ENCODE data around the gene MRPL27. TPM values are rescaled to one million over a fixed set of nuclear protein-coding genes. Genes with fewer than 3 reads are reported as not detected.

The MRPL27 gene
- 90.5 and 97.3 TPM in 2 replicates for total RNA-seq

DNA sequence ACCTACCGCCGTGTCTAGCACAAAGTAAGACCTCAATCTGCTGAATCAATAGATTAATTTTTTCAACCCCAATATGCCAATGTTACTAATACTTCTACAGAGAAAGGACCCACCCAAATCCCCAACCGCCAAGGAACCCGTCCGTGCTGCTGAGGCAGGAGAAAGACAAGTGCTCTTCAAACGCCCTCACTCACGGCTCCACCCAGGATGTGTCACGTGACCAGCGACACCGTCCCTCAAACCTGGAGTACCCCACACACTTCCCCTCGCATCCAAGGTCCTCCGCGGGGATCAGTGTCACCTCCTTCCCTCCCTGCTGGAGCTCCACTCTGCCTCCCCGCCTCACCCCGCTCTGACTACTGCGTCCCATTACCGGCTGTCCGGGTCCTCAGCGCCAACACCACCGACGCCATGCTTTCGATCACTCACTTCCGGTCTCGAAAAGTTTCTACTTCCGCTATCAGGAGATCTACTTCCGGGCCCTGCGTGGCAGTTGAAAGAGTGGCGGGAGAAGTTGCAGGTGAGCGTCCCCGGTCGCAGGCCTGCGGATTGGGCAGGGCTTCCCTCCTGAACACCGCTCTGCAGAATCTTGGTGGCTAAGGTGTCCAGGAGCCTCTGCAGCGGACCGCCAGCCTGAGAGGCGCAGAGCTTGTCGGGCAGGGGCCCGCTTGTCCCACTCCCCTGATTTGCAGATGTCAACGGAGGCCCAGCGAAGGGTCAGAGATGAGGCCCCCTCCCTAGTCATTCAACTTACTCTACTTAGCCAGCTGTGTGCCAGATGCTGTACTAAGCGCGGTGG, at the start of gene MRPL27, which contains the start of gene EME1:
MRPL27 (minus strand) TSS at position 427 of the 799 bp plus-strand sequence; CDS start at position 413, 14 bp downstream.
EME1 (plus strand) TSS at position 472 of the 799 bp plus-strand sequence. CDS start 1,980 bp downstream, outside the sequence.

DNA sequence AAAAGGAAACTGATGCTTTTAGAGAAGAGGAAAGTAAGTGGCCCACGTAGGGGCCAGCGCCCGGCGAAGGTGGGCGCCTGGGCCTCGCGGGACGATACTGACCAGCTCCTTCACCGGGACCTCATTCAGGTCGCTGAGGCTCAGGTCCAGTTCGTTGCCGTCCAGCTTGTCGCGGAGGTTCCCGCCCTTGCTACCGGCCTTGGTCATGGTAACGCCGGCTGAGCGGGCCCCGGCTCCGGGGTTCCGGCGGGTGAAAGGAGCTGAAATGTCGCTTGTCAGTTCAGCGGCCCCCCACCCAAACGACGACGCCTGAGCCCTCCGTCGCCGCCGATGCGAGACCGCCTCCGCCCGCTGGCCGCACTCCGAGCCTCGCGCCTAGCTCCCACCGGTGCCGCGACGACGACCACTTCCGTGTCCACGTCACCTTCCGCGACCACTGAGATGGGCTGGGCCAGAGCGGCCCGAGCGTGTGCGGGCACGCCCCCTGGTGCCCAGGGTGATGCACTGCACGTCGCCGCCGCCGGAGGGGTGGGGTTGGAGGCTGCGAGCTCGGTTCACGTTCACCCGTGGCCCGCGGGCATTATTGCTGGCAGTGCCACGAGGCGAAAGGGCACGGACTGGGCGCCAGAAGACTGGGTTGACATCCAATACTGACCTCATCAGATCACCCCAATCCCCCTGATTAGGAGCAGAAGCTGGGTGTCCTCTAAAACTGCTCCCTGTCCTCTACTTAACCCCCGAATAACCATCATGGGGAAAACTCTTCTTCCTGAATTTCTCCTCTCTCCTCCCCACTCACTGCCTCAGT, 24.3 kb upstream of the MRPL27 start, which contains the start of gene LRRC59:
LRRC59 (minus strand) TSS at position 413 of the 808 bp plus-strand sequence; CDS start at position 207, 206 bp downstream.

GRCh38 chr17:50345432-50346312, 27.3 kb downstream of the MRPL27 start, which contains the start of gene XYLT2:
Gene XYLT2 (plus strand): TSS chr17:50346126. CDS start chr17:50346141, 15 bp downstream.

Other genes starting within 250 kb of the MRPL27 start
- gene SAMD14, start 243.0 kb downstream of the MRPL27 start, total RNA-seq = 0.21 TPM in 1 of 2 replicates, not detected in the other
- gene PPP1R9B, start 222.5 kb downstream of the MRPL27 start, total RNA-seq = 27.6 and 36.3 TPM in 2 replicates
- 0.21 TPM in 1 of 2 replicates, not detected in the other for gene SGCA, start 207.2 kb downstream of the MRPL27 start, total RNA-seq
- gene COL1A1, start 171.6 kb downstream of the MRPL27 start, total RNA-seq = 109 and 112 TPM in 2 replicates
- 5.6 and 7.5 TPM in 2 replicates for gene TMEM92, start 98.7 kb downstream of the MRPL27 start, total RNA-seq
- gene XYLT2, start 27.1 kb downstream of the MRPL27 start, total RNA-seq = 43.9 and 59.2 TPM in 2 replicates
- gene EME1, start within 50 bp of the MRPL27 start, total RNA-seq = 4.9 and 5.6 TPM in 2 replicates
- gene LRRC59, start 24.3 kb upstream of the MRPL27 start, total RNA-seq = 161 and 163 TPM in 2 replicates
- 23.7 and 46.3 TPM in 2 replicates for gene ACSF2, start 53.0 kb upstream of the MRPL27 start, total RNA-seq
- gene CHAD, start 95.7 kb upstream of the MRPL27 start, total RNA-seq = not detected in 2 replicates
- gene RSAD1, start 105.7 kb upstream of the MRPL27 start, total RNA-seq = 12.8 and 15.0 TPM in 2 replicates
- gene MYCBPAP, start 135.3 kb upstream of the MRPL27 start, total RNA-seq = 0.60 TPM in 1 of 2 replicates, not detected in the other
- 30.8 and 61.9 TPM in 2 replicates for gene EPN3, start 159.6 kb upstream of the MRPL27 start, total RNA-seq
- 34.8 and 35.6 TPM in 2 replicates for gene SPATA20, start 174.0 kb upstream of the MRPL27 start, total RNA-seq
- 0.05 TPM in 1 of 2 replicates, not detected in the other for gene CACNA1G, start 187.5 kb upstream of the MRPL27 start, total RNA-seq